HK-2 (cell line): ENCODE results near the gene TRIM69.
A peak's percentile ranks its signal among the peaks of the same experiment; 100 is the strongest.
"Not testable (repeated sequence)": the region's sequence is repeated elsewhere in the genome, so short reads cannot be mapped to it uniquely, and the experiment has no call there.

Experiments
- DNase-seq: peaks from one replicate; pipeline ENCODE4 v3.0.0-alpha.2; 2018; ENCODE audit not compliant: unreplicated experiment

Gene TRIM69

GRCh38 chr15:44715797-44716334 lies 20.5 kb upstream of the TRIM69 start:
- no peak for DNase-seq

- DNase-seq: no peak
Measured at GRCh38 chr15:44716983-44717602, 19.2 kb upstream of the TRIM69 start.

DNA sequence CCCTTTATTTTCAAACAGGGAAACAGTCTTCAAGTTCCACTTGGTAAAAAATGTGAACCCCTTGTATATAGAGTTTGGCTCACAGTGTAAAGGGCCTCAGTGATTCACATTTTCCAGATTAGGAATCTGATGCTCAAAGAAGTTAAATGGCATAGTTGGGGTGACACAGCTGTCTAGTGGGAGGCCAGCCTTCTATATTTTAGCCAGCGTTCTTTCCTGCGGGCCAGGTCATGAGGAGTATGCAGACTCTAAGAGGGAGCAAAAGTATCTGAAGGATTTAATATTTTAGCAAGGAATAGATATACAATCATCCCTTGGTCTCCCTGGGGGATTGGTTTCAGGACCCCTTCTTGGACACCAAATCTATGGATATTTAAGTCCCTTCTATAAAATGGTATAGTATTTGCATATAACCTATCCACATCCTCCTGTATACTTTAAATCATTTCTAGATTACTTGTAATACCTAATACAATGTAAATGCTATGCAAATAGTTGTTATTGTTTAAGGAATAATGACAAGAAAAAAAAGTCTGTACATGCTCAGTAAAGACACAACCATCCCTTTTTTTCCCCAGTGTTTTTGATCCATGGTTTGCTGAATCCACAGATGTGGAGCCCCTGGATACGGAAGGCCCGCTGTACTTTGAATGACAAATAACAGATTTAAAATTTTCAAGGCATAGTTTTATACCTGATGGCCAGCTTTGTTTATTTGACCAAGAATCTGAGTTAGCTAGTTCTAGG lies 18.0 kb upstream of the TRIM69 start:
- DNase-seq: no peak

DNA sequence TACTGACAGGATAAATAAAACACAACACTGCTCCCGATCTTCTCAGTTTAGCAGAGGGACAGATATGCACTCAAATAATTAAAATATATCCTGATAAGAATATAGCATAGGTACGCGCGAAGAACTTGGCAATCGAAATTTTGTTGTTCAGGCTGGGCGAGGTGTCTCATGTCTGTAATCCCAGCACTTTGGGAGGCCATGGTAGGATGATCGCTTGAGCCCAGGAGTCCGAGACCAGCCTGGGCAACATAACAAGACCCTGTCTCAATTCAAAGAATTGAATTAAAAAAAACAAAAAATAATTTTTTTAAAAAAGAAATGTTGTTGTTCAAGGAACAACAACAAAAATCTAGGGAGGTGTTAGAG lies 17.4 kb upstream of the TRIM69 start:
- DNase-seq: no peak

GRCh38 chr15:44719293-44719999 lies 16.9 kb upstream of the TRIM69 start:
- DNase-seq: no peak

DNA sequence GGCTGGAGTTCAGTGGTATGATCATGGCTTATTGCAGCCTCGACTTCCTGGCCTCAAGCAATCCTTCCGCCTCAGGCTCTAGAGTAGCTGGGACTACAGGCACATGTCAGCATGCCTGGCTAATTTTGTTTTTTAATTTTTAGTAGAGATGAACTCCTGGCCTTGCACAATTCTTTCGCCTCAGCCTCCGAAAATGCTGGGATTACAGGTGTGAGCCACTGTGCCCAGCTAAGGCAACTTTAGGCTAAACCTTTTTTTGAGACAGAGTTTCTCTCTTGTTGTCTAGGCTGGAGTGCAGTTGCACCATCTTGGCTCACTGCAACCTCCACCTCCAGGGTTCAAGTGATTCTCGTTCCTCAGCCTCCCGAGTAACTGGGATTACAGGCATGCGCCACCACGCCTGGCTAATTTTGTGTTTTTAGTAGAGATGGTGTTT lies 16.3 kb upstream of the TRIM69 start:
- DNase-seq: not testable (repeated sequence)

GRCh38 chr15:44720460-44721176 lies 15.7 kb upstream of the TRIM69 start:
- no peak for DNase-seq

DNA sequence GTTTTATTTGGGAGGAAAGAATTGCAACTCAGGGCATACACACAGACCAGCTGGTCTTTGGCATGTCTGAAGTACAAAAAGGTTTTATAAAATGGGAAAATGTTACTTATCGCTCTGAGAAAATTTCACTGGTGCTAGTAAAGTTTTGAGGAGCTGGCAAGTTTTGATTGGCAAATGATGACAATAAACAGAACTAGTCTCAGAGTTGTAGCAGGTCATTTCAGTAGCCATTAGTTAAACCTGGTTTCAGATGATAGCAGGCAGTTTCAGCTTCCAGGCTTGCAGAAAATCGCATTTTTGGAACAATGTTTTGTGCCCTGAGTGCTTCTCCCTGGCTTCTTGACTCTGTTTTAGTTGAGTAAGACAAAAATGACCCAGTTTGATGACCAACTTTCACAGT lies 14.3 kb upstream of the TRIM69 start:
- no peak for DNase-seq

DNA sequence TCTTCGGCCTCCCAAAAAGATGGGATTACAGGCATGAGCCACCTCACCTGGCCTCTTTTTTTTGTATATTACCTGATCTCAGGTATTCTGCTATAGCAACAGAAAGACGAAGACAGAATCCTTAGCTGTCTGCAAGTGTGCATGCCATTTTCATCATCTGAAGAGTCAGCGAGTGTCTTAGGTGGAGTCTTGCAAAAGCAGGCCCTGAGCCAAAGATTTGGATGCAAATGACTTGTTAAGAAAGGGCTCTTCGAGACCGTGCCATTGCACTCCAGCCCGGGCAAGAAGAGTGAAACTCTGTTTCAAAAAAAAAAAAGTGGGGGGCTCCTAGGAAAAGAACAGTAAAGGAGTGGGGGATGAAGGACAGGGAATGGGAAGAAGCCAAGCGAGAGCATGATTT lies 10.2 kb upstream of the TRIM69 start:
- no peak for DNase-seq

DNA sequence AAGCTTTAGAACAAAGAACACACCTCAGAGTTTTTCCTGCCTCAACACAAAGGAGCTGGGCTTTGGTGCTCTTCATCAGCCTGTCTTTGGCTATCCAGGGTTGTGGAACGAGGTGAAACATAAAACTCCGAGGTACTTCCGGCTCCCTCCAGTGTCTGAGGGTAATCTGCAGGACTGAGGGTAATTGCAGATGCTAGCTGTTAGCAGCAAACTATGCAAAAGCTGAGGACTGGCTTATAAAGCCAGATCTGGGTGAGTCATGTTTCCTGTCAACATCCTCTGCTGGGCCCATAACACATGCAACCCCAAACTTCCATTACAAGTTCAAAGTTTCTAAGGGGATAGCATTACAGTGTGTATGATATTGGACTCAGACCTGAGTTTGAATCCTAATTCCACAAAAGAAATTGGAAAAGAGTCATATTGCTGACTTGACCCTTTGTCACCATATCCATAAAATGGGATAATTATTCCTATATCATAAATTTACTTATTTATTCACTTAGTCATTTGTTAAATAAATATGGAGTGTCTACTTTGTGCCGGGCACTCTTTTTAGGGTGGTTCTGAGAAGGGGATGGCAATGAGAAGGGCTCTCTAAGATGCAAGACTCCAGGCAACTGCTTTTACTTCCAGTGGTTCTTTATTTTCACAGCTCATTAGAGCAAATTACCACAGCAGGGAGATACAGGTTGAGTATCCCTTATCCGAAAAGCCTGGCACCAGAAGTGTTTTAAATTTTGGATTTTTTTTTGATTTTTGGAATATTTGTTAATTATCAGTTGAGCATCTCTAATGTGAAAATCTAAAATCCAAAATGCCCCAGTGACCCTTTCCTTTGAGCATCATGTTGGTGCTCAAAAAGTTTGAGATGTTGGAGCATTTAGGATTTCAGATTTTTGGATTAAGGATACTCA lies 9.5 kb upstream of the TRIM69 start:
- no peak for DNase-seq

DNA sequence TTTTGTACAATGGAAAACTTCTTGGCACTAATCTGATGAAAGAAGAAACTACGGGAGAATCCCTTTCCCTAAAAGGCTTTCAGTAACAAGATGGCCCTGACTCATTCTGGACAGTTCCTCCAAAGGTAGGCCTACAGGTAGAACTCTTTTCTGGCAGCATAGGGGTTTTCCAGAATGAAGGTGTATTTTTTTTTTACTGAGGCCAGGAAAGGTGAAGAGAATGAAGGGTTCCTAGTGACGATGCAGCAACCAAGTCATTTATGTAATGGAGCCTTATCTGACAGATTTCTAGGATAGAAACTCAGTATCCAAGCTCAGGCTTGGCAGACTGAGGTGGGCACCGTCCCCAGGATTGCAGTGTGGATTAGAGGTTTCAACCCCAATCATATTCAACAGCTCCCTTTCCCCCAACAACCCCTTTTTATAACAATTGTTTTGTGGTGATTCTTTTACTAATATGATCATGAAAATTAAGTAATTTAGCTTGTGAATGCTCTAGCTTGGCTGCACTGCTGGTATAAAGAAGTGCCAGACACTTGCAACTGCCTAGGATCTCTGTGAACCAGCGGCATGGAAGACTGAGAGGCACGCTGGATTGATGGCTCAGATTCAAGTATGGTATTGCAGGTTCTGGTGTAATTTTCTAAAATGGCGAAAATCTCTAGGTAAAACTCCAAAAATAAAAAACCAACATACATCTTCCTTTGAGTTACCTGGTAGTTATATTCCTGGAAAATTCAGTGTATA lies 8.7 kb upstream of the TRIM69 start:
- no peak for DNase-seq

- DNase-seq: not testable (repeated sequence)
Measured at GRCh38 chr15:44728232-44728575, 8.1 kb upstream of the TRIM69 start.

GRCh38 chr15:44728576-44729407 lies 7.5 kb upstream of the TRIM69 start:
- DNase-seq: peak; percentile 87

- no peak for DNase-seq
Measured at GRCh38 chr15:44729408-44730127, 6.8 kb upstream of the TRIM69 start.

- DNase-seq: no peak
Measured at GRCh38 chr15:44734839-44735481, 1.4 kb upstream of the TRIM69 start.

DNA sequence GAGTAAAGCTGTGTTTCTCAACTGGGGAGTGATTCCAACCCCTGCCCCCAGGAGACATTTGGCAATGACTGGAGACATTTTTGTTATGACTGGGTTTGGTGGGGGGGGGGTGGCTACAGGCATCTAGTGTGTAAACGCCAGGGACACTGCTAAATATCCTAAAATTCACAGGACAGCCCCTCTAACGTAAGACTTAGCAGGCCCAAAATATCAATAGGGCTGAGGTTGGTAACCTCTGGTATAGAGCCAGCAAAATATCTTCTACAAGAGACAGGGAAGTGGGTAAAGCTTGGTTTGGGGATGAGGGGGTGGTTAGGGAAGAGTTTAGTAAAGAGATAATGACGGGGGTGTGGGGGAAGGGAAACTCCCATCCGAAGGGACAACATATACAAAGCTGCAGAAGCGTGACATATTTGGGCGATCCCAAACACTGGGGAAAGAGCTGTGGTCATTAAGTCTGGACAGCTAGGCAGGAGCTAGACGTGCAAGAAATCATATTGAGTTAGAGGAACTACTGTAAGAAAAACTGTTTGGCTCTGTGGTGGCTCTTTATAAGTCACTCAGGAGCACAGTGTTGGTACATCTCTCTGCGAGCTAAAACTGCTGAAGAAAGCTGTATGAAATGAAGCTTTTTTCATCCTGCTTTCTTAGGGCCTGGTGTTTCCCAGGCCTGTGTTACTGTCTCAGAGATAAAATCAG lies 697 bp upstream of the TRIM69 start:
- no peak for DNase-seq

DNA sequence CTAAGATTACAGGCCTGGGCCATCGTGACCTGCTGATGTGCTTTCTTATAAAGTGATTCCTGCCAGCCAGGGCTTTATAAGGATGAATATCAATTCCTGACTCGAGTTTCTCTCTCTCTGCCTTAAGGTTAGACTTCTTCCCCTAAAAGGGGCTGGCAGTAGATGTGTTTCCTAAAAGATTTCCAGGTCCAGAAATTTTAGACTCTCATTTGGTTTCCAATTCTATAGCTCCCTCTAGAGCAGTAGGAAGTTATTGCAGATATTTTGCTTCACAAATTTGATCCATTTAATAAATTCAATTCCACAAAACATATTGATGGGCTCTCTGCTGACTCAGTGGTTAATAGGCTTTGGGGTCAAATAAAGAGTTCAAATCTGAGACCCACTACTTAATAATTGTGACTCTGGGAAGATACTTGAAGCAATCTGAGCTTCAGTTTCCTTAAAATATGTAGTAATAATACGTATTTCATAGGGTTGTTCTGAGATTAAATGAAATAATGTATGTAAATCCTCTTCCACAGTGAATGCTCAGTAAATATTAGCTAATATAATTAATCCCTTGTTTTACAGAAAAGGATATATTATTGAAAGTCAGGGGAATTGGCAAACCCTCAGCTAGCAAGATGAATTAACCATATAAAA lies 2.1 kb downstream of the TRIM69 start:
- no peak for DNase-seq
